GM19328 (cell line): ENCODE data around the gene CELA3B.
"Not testable (repeated sequence)": the region's sequence is repeated elsewhere in the genome, so short reads cannot be mapped to it uniquely, and the experiment has no call there.

Source experiments
- ATAC-seq: cut with Tn5 transposase; IDR thresholded peaks from one replicate; pipeline ENCODE4 v1.9.1; 2021; ENCODE audit warnings: mild to moderate bottlenecking, moderate library complexity; ENCODE audit not compliant: unreplicated experiment

The CELA3B gene

GRCh38 chr1:21976703-21977239 lies at the start of gene CELA3B:
Gene CELA3B, plus strand, starts transcription at chr1:21977022. Its CDS starts 18 bp downstream, at chr1:21977040.
- not testable (repeated sequence) for ATAC-seq

GRCh38 chr1:21927533-21928237 lies 49.1 kb upstream of the CELA3B start:
- ATAC-seq = no peak

- ATAC-seq = no peak
These were observed 46.7 kb upstream of the CELA3B start for GRCh38 chr1:21930080-21930571.

- no peak for ATAC-seq
These were observed 46.1 kb upstream of the CELA3B start for GRCh38 chr1:21930629-21931170.

- no peak for ATAC-seq
These were observed 45.4 kb upstream of the CELA3B start for GRCh38 chr1:21931171-21932093.

GRCh38 chr1:21932127-21932526 lies 44.7 kb upstream of the CELA3B start:
- ATAC-seq = no peak

GRCh38 chr1:21933397-21934248 lies 43.2 kb upstream of the CELA3B start:
- no peak for ATAC-seq

- no peak for ATAC-seq
These were observed 41.4 kb upstream of the CELA3B start for GRCh38 chr1:21935393-21935804.

- ATAC-seq = no peak
These were observed 40.9 kb upstream of the CELA3B start for GRCh38 chr1:21935891-21936365.

GRCh38 chr1:21936366-21937031 lies 40.3 kb upstream of the CELA3B start:
- no peak for ATAC-seq

GRCh38 chr1:21937034-21937371 lies 39.8 kb upstream of the CELA3B start, which contains the start of gene HSPG2:
Gene HSPG2, minus strand, starts transcription at chr1:21937310. Its CDS starts 93 bp downstream, at chr1:21937217.
- ATAC-seq = no peak

GRCh38 chr1:21937372-21938121 lies 39.3 kb upstream of the CELA3B start:
- no peak for ATAC-seq

- no peak for ATAC-seq
These were observed 37.9 kb upstream of the CELA3B start for GRCh38 chr1:21938732-21939538.

- ATAC-seq = no peak
These were observed 37.0 kb upstream of the CELA3B start for GRCh38 chr1:21939650-21940374.

- ATAC-seq = no peak
These were observed 36.3 kb upstream of the CELA3B start for GRCh38 chr1:21940492-21940891.

GRCh38 chr1:21941370-21941769 lies 35.5 kb upstream of the CELA3B start:
- no peak for ATAC-seq

GRCh38 chr1:21942464-21942863 lies 34.4 kb upstream of the CELA3B start:
- no peak for ATAC-seq
